ENCODE data around the gene RAB4A.
"Not testable (repeated sequence)": the region's sequence is repeated elsewhere in the genome, so short reads cannot be mapped to it uniquely, and the experiment has no call there.

RAB4A gene

GRCh38 chr1:229300099-229300757 lies 29.3 kb downstream of the RAB4A start:
- FAIRE-seq, result no peak

GRCh38 chr1:229302740-229303139 lies 31.8 kb downstream of the RAB4A start:
- FAIRE-seq, result no peak

- no peak for FAIRE-seq
These were observed 32.9 kb downstream of the RAB4A start for GRCh38 chr1:229303855-229304254.

DNA sequence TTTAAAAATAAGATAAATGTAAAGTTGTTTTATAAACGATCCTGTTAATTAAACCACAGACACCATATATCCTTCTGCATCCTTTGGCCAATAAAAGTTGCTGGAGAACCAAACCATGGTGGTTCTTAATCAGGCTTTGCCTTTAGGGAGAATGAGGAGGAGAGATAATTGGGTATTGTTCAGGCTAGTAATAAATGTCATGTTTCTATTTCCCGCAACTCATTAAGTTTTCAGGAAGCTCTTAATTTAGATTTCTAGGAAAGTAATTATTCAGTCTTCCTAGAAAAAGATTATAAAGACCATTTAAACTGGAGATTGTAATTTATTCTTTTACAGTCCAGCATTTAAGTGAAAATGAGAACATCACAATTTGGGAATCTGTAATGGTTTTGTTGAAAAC lies 34.5 kb downstream of the RAB4A start:
- no peak for FAIRE-seq

DNA sequence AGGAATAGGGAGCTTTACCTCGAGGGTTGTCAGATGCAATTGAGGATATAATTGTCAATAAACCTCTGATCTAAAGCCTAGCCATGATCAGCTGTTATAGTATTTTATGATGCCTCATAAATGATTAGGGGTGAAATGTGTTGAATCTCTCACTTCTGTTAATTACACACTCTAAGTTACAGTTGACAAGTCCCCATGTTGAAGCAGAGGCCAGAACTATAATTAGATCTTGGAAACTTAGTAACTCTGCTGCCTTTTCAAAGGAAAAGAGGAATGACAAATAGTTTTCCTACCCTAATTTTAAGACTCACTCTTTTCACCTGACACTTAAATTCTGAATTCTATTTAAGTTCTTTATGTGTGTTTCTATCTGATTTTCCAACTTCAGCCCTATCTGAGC lies 38.2 kb downstream of the RAB4A start:
- no peak for FAIRE-seq

DNA sequence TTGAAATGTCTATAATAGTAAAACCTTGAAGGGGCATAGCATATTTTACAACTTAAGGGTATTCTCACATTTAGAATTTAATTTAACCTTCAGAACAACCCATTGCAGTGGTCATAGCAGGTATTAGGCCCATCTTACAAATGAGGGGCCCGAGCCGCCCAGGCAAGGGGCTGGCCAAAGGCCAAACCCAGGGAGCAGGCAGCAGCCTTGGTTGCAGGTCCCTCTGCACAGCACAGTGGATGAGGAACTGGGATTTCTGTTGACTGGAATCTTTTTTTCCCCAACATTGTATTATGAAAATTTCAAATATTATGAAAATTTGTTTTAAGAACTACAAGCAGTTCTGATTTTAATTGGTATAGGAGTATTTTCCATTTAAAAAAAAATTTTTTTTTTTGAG lies 38.8 kb downstream of the RAB4A start:
- no peak for FAIRE-seq

DNA sequence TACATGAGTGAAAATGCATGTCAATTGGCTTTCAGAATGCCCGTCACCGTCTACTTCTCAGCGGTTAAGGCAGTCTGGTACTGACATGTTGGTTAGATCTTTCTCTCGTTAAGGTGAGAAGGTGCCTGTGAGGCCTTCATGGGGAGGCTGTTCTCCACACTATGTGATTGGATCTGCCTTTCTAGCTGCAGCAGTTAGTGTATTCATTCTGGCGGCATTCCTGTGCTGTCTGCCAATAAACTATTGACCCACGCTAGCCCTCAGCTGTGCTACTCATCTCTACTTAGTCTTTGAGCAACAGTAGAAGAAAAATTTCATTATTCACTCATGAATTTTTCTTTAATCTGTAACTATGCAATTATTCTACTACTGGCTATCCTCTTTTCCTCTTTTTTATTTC lies 39.9 kb downstream of the RAB4A start:
- FAIRE-seq, result no peak

GRCh38 chr1:229316166-229316565 lies 45.3 kb downstream of the RAB4A start:
- no peak for FAIRE-seq

DNA sequence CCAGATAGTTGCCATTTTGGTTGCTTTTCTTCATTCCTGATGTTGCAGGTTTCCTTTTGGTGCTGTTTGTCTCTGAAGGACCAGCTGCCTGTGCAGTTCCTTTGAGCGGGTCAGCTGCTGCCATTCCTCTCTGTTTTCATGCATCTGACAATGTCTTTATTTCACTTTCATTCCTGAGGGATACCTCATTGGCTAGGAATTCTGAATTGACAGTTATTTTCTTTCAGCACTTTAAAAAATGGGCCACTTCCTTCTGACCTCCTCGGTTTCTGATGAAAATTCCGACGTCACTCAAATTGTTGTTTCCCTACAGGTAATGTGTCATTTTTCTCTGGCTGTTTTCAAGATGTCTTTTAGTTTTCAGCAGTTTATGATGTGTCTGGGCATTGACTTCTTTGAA lies 47.1 kb downstream of the RAB4A start:
- FAIRE-seq, result no peak

GRCh38 chr1:229319487-229319886 lies 48.6 kb downstream of the RAB4A start:
- no peak for FAIRE-seq

GRCh38 chr1:229323201-229323600 lies 52.3 kb downstream of the RAB4A start:
- FAIRE-seq, result no peak

GRCh38 chr1:229323885-229324553 lies 53.1 kb downstream of the RAB4A start:
- FAIRE-seq, result no peak

DNA sequence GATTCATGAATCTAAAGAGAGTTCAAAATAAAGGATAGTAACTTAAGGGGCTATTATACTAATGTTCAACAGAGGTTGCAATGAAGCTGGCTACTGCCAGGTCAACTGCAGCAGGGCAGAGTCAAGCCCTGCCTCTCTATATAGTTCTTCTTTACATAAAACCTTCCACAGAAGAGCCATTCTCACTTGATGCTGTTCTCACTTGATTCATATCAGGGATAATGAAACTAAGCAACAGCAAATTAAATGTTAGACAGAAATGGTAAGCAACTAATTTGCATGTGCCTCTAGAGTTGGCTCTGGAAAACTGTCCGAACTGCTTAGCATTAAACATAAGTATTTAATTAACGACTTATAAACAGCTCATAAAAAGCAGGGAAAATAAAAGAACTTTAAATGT lies 54.5 kb downstream of the RAB4A start:
- no peak for FAIRE-seq

GRCh38 chr1:229325853-229326487 lies 55.1 kb downstream of the RAB4A start:
- no peak for FAIRE-seq

DNA sequence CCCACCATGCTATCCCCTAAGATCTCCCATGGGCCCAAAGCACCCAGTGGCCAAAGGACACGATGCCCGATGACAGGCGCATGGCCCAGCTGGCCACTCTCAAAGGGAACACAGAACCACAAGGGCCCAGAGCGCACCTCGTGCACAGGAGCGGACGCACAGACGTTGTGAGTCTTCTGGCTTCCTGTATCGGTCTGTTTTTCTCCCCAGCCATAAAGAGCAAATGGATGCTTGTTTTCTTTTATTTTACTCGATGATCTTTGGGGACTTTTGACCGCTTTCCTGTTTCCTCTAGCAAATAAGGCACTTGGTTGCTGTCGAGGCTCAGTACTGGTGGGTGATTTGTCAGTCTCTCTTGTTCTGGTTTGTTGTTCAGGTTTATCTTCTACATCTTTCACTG lies 55.7 kb downstream of the RAB4A start:
- FAIRE-seq, result no peak

DNA sequence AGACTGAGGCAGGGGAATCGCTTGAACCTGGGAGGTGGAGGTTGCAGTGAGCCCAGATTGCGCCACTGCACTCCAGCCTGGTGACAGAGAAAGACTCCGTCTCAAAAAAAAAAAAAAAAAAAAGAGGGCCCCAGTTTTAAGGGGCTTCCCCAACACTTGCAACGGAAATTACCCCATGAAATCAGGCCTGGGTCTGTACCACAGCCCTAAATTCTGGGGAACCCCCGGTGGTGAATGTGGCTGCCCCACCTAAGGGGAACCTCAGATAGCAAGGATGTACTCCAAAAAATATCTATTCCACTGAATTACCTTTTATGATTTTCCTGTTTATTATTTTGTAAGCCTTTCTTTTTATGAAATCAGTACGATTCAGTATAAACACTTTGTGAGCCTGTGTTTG lies 56.9 kb downstream of the RAB4A start:
- not testable (repeated sequence) for FAIRE-seq

GRCh38 chr1:229328598-229329362 lies 57.9 kb downstream of the RAB4A start:
- FAIRE-seq, result no peak

DNA sequence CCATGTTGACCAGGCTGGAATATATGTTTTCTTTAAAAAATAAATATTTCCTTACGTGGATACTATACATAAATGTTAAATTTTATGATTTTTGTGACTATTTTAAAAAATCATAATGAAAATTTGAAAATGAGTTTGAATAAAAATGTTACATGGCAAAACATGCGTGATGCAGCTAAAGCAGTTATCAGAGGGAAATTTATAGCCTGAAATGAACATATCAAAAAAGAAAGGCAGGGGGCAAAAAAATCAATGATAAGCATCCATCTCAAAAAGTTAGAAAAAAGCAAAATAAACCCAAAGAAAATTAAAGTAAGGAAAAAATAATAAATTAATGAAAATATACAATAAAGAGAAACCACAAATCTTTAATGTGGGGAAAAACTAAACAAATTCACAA lies 63.4 kb downstream of the RAB4A start:
- FAIRE-seq, result no peak

- FAIRE-seq, result no peak
These were observed 63.8 kb downstream of the RAB4A start for GRCh38 chr1:229334716-229335115.

DNA sequence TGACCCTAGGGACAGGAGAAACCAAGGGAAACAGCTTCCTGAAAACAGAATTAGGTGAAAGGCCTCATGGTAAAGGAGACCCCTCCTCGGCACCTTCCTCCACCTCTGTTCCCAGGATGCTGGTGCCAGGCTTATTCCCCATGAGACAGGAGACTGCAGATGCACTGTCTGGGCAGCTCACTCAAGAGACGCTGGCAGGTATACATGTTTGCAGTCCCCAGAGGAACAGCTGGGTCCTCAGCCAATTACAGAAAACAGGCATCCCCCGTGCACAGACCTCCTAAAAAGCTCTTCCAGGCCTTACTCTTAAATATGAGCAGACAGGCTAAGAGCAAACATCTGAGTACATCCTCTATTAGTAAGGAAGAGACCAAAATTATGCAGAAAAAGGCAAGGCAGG lies 65.4 kb downstream of the RAB4A start:
- FAIRE-seq, result no peak

DNA sequence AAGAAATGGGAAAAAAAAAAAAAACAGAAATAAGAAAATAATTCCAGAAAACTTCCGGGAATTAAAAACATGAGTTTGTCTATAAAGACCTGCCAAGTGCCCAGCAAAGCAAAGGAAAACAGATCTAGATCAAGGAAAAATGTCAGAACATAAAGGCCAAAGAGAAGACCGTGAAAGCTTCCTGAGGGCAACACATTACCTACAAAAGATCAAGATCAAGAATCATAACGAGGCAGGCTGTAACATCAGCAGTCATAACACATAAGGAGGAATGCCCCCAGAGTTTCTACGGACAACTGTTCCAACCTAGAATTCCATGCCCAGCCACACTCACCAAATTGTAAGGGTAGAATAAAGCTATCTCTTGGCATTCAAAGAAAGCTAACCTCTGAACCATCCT lies 68.2 kb downstream of the RAB4A start:
- no peak for FAIRE-seq

- FAIRE-seq, result no peak
These were observed 68.6 kb downstream of the RAB4A start for GRCh38 chr1:229339520-229339919.

DNA sequence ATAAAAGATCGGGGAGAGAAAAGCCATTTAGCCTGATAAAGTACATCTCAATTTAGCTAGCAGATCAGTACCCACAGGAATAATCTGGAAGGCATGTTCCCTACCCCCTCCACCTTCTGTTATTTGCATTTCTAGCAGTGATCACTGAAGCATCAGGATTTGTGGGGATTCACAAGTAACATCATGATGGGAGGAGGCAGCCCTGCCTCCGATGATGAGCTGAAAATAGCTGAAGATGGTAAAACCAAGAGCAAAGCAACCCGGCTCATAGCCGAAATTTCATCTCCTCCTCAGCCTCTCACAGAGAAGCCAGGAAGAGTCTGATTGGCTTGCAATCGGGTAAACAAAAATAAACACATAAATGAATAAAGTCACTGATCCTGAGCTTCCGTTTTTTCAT lies 69.6 kb downstream of the RAB4A start:
- FAIRE-seq, result no peak
